Astrocyte (in vitro differentiated cells and primary cell): ENCODE measurements around the gene UGT1A10. TPM values are rescaled to one million over a fixed set of nuclear protein-coding genes. Genes with fewer than 3 reads are reported as not detected.

Experiments
- DNase-seq: peaks from one replicate; pipeline ENCODE4 v3.0.0-alpha.2; 2010; ENCODE audit warnings: low read depth
- FAIRE-seq: peaks from 2 replicates; lab custom pipeline; 2011; peaks lifted over from hg19 to GRCh38; lab: Jason Lieb, UNC
- H2AFZ ChIP-seq: 2 replicates; pipeline ENCODE4 v1.6.0; 2012; ENCODE audit warnings: low read depth, low read length, inconsistent platforms
- H3K27ac ChIP-seq: 2 replicates; pipeline ENCODE4 v1.5.1; 2011; ENCODE audit warnings: low read depth, low read length, inconsistent platforms
- H3K27me3 ChIP-seq: 2 replicates; pipeline ENCODE4 v1.6.0; 2011; ENCODE audit warnings: low read length, inconsistent platforms; ENCODE audit not compliant: insufficient read depth
- H3K36me3 ChIP-seq: 2 replicates; pipeline ENCODE4 v1.5.1; 2011; ENCODE audit warnings: low read length, inconsistent platforms; ENCODE audit not compliant: insufficient read depth
- H3K4me1 ChIP-seq: 2 replicates; pipeline ENCODE4 v1.5.1; 2011; ENCODE audit warnings: low read length, inconsistent platforms; ENCODE audit not compliant: insufficient read depth
- H3K4me2 ChIP-seq: 2 replicates; pipeline ENCODE4 v1.6.0; 2012; ENCODE audit warnings: low read length, inconsistent platforms
- H3K4me3 ChIP-seq: 2 replicates; pipeline ENCODE4 v1.5.1; 2011; ENCODE audit warnings: low read depth, mild to moderate bottlenecking, low read length, inconsistent platforms; ENCODE audit not compliant: insufficient read depth
- H3K79me2 ChIP-seq: 2 replicates; pipeline ENCODE4 v1.6.0; 2012; ENCODE audit warnings: mild to moderate bottlenecking, low read length, inconsistent platforms; ENCODE audit not compliant: insufficient read depth
- H3K9ac ChIP-seq: 2 replicates; pipeline ENCODE4 v1.6.0; 2012; ENCODE audit warnings: mild to moderate bottlenecking, low read length, inconsistent platforms
- H3K9me3 ChIP-seq: 2 replicates; pipeline ENCODE4 v1.5.1; 2012; ENCODE audit warnings: low read depth, mild to moderate bottlenecking, low read length, inconsistent platforms; ENCODE audit not compliant: insufficient read depth
- H4K20me1 ChIP-seq: 2 replicates; pipeline ENCODE4 v1.6.0; 2012; ENCODE audit warnings: low read length, inconsistent platforms; ENCODE audit not compliant: insufficient read depth
- H3K27ac Mint-ChIP-seq: one replicate; pipeline ENCODE4 v1.8.0; 2021; ENCODE audit warnings: mild to moderate bottlenecking, mixed read lengths; ENCODE audit not compliant: unreplicated experiment
- H3K27me3 Mint-ChIP-seq: one replicate; pipeline ENCODE4 v1.8.0; 2021; ENCODE audit warnings: low read depth, mixed read lengths; ENCODE audit not compliant: unreplicated experiment
- H3K36me3 Mint-ChIP-seq: one replicate; pipeline ENCODE4 v1.8.0; 2021; ENCODE audit warnings: low read depth, mixed read lengths; ENCODE audit not compliant: unreplicated experiment
- H3K4me1 Mint-ChIP-seq: one replicate; pipeline ENCODE4 v1.8.0; 2021; ENCODE audit warnings: low read depth, mixed read lengths; ENCODE audit not compliant: unreplicated experiment
- H3K4me3 Mint-ChIP-seq: one replicate; pipeline ENCODE4 v1.8.0; 2021; ENCODE audit warnings: mild to moderate bottlenecking, moderate library complexity, mixed read lengths; ENCODE audit not compliant: unreplicated experiment
- H3K9me3 Mint-ChIP-seq: one replicate; pipeline ENCODE4 v1.8.0; 2021; ENCODE audit warnings: mild to moderate bottlenecking, mixed read lengths; ENCODE audit not compliant: unreplicated experiment
- EZH2 ChIP-seq: IDR thresholded peaks from 2 replicates; pipeline ENCODE4 v1.6.1; 2012; ENCODE audit warnings: mild to moderate bottlenecking, low read length, inconsistent platforms; ENCODE audit not compliant: insufficient read depth
- total RNA-seq: library from RNA; stranded (reverse); gene quantifications from 2 replicates; pipeline ENCODE4 v1.2.1, GENCODE V29; 2021
- TF ChIP-seq, protein P1 (sequence below): IDR thresholded peaks from 2 replicates; pipeline ENCODE4 v1.5.1; 2011; ENCODE audit warnings: low read depth, mild to moderate bottlenecking, inconsistent platforms, low read length, moderate library complexity; ENCODE audit not compliant: insufficient read depth

The UGT1A10 gene
- total RNA-seq, 1 donor from 2014 or later: not detected

- TF ChIP-seq, protein P1, sequence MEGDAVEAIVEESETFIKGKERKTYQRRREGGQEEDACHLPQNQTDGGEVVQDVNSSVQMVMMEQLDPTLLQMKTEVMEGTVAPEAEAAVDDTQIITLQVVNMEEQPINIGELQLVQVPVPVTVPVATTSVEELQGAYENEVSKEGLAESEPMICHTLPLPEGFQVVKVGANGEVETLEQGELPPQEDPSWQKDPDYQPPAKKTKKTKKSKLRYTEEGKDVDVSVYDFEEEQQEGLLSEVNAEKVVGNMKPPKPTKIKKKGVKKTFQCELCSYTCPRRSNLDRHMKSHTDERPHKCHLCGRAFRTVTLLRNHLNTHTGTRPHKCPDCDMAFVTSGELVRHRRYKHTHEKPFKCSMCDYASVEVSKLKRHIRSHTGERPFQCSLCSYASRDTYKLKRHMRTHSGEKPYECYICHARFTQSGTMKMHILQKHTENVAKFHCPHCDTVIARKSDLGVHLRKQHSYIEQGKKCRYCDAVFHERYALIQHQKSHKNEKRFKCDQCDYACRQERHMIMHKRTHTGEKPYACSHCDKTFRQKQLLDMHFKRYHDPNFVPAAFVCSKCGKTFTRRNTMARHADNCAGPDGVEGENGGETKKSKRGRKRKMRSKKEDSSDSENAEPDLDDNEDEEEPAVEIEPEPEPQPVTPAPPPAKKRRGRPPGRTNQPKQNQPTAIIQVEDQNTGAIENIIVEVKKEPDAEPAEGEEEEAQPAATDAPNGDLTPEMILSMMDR: no peak
- no peak for TF ChIP-seq EZH2
- Histone ChIP-seq H2AFZ (no peak overlapping the region), H3K4me2 (no peak overlapping the region), H3K27ac (no peak overlapping the region), H3K27me3 (no peaks in the 10 kb centered on the region), H3K9ac (no peak overlapping the region), H3K9me3 (no peaks in the 10 kb centered on the region), H3K36me3 (no peaks in the 10 kb centered on the region), H4K20me1 (no peaks in the 10 kb centered on the region), H3K4me3 (no peak overlapping the region), H3K79me2 (no peaks in the 10 kb centered on the region), H3K4me1 (no peaks in the 10 kb centered on the region)
- DNase-seq (no peak), FAIRE-seq (no peak)
- H3K4me1 Mint-ChIP-seq: no peaks in the 10 kb centered on the region
- peaks cover 5% of the 10 kb centered on the region for H3K27me3 Mint-ChIP-seq
- no peak overlapping the region for H3K4me3 Mint-ChIP-seq
- H3K27ac Mint-ChIP-seq: no peak overlapping the region
- no peaks in the 10 kb centered on the region for H3K36me3 Mint-ChIP-seq
- H3K9me3 Mint-ChIP-seq: peaks cover 6% of the 10 kb centered on the region
These were observed 57.7 kb downstream of the UGT1A10 start for GRCh38 chr2:233693963-233694362.

GRCh38 chr2:233698740-233699139 is 62.5 kb downstream of the UGT1A10 start:
- H3K79me2 ChIP-seq: no peaks in the 10 kb centered on the region
- H3K36me3 Mint-ChIP-seq: no peaks in the 10 kb centered on the region
- no peaks in the 10 kb centered on the region for H3K4me1 Mint-ChIP-seq
- no peaks in the 10 kb centered on the region for H3K36me3 ChIP-seq
- H3K27me3 ChIP-seq: no peaks in the 10 kb centered on the region
- no peak overlapping the region for H3K9ac ChIP-seq
- H3K27ac ChIP-seq: no peak overlapping the region
- H4K20me1 ChIP-seq: no peaks in the 10 kb centered on the region
- no peaks in the 10 kb centered on the region for H3K9me3 ChIP-seq
- no peak overlapping the region for H2AFZ ChIP-seq
- no peaks in the 10 kb centered on the region for H3K4me1 ChIP-seq
- H3K27me3 Mint-ChIP-seq: peaks cover 1% of the 10 kb centered on the region
- DNase-seq (no peak), FAIRE-seq (no peak)
- no peak overlapping the region for H3K4me2 ChIP-seq
- no peak overlapping the region for H3K4me3 ChIP-seq
- no peak for TF ChIP-seq EZH2
- TF ChIP-seq, protein P1: no peak
- no peak overlapping the region for H3K27ac Mint-ChIP-seq
- H3K4me3 Mint-ChIP-seq: no peak overlapping the region
- peaks cover 4% of the 10 kb centered on the region for H3K9me3 Mint-ChIP-seq

GRCh38 chr2:233699424-233700027 is 63.3 kb downstream of the UGT1A10 start:
- no peak overlapping the region for H3K4me2 ChIP-seq
- no peaks in the 10 kb centered on the region for H3K27me3 ChIP-seq
- no peaks in the 10 kb centered on the region for H3K27me3 Mint-ChIP-seq
- no peak overlapping the region for H3K4me3 Mint-ChIP-seq
- H3K4me1 ChIP-seq: no peaks in the 10 kb centered on the region
- DNase-seq (no peak), FAIRE-seq (no peak)
- H3K4me3 ChIP-seq: no peak overlapping the region
- H3K27ac ChIP-seq: peak overlapping the region; percentile 65
- no peaks in the 10 kb centered on the region for H3K36me3 Mint-ChIP-seq
- peak overlapping the region; percentile 38 for H3K27ac Mint-ChIP-seq
- H3K9ac ChIP-seq: peak overlapping the region; percentile 40
- H3K36me3 ChIP-seq: no peaks in the 10 kb centered on the region
- H2AFZ ChIP-seq: no peak overlapping the region
- H4K20me1 ChIP-seq: no peaks in the 10 kb centered on the region
- H3K4me1 Mint-ChIP-seq: no peaks in the 10 kb centered on the region
- H3K79me2 ChIP-seq: no peaks in the 10 kb centered on the region
- peaks cover 2% of the 10 kb centered on the region for H3K9me3 Mint-ChIP-seq
- no peak for TF ChIP-seq EZH2
- TF ChIP-seq, protein P1: no peak
- no peaks in the 10 kb centered on the region for H3K9me3 ChIP-seq
